HG03095 (cell line): ENCODE results near the gene HIRA.
A peak's percentile ranks its signal among the peaks of the same experiment; 100 is the strongest.

Experiments used
- ATAC-seq: cut with Tn5 transposase; IDR thresholded peaks from one replicate; pipeline ENCODE4 v1.9.1; 2021; ENCODE audit warnings: moderate library complexity; ENCODE audit not compliant: unreplicated experiment

Gene HIRA

DNA sequence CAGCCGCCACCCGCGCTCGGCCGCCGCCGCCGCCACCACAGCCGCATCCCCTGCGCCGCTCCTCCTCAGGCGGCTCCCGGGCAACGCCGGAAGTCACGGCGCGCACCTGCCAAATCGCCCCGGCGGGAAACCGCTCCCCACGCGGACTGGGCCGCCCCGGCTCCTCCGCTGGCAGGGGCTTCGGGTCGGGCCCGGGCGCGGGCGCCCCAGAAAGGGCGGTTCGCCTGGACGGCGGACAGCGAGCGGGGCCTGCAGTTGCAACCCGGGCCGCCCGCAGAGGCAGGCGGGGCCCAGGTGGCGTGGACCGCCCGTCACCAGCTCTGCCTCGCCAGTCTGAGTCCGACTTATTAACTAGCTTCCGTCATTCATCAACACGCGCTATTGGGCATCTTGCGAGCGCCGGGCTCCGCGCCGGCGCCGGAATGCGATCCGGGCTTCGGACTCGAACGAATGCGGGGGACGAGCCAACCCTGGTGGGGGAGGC is at the start of gene HIRA:
Gene HIRA (minus strand): TSS at position 85 of the 484 bp plus-strand sequence. CDS start 257 bp downstream, outside the sequence.
- peak; percentile 30 for ATAC-seq

GRCh38 chr22:19480789-19481188 is 49.3 kb upstream of the HIRA start:
- no peak for ATAC-seq

- ATAC-seq, result no peak
These were observed 48.6 kb upstream of the HIRA start for GRCh38 chr22:19480173-19480568.

DNA sequence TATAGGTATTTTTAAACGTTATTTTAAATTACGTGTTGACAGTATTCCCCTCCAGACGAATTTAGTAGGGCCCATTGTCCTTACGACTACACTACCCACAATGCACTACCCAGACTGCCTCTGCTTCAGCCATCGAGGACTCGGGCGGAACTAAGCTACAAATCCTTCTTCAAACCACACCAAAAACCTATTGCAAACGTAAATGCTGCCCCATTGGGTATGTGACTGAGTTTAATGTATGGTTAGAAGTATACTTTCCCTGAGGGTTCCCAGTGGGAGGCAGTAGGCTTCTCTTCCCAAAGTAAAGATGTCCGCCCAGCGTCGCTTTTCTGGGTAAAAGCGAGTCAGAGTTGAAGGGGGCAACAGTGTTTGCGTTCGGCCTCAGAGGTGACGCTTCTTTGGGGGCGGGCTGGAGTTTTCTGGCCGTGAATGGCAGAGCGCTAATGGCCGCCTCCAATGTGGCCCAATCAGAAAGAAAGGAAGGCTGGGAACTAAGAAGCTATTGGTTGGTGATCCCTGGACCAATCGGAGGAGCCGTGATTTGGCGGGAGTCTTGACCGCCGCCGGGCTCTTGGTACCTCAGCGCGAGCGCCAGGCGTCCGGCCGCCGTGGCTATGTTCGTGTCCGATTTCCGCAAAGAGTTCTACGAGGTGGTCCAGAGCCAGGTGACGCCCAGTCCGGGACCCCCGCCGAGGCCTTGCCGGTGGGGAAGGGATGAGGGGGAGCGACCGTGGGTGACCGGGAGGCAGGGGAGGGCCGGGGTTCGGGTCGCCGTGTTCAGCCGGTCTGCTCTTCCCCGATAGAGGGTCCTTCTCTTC is 48.0 kb upstream of the HIRA start, which contains the start of gene CDC45:
Gene CDC45 (plus strand): TSS at position 566 of the 818 bp plus-strand sequence. CDS start 49 bp downstream, at position 615.
- peak; percentile 79 for ATAC-seq

GRCh38 chr22:19478901-19479354 is 47.4 kb upstream of the HIRA start, which contains the start of gene UFD1:
UFD1 (minus strand) TSS chr22:19479193; CDS start chr22:19479085, 108 bp downstream.
- peak; percentile 41 for ATAC-seq

GRCh38 chr22:19478045-19478900 is 46.7 kb upstream of the HIRA start:
- no peak for ATAC-seq

- no peak for ATAC-seq
These were observed 46.0 kb upstream of the HIRA start for GRCh38 chr22:19477321-19478044.

- no peak for ATAC-seq
These were observed 44.5 kb upstream of the HIRA start for GRCh38 chr22:19476023-19476422.

DNA sequence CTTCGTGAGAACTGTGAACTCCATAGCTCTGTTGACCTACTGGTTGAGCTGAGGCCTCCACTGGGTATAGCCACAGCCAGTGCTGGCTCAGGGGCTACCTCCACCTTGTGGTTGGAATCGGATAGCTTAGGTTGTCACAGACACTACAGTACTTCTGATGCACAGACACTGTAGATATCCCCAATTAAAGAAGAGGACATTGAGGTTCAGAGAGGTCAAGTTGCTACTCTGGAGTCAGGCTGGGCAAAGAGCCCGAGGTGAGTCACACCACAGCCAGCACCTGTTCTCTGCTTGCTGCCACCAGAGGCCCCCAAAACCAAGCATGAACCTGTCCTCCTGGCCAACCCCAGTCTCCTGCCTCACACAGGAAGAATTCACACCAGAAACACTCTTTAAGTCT is 42.0 kb upstream of the HIRA start:
- no peak for ATAC-seq

DNA sequence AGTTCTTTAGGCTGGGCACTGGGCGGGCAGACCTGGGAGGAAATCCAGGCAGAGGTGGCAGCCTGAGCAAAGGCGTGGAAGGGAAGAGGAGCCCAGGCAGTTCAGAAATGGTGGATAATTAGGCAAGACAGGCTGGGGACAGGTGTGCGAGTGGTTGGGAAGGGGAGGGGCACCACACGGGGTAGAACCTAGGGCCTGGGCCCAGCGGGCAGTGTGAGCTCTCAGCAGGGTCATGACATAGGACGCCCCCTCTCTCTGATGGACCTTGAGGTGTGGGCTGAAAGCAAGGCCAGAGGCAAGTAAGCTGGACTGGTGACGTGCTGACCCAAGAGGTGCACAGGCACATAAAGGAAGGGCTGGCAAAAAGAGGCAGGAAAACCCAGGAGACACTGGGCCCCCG is 40.7 kb upstream of the HIRA start:
- ATAC-seq, result no peak

DNA sequence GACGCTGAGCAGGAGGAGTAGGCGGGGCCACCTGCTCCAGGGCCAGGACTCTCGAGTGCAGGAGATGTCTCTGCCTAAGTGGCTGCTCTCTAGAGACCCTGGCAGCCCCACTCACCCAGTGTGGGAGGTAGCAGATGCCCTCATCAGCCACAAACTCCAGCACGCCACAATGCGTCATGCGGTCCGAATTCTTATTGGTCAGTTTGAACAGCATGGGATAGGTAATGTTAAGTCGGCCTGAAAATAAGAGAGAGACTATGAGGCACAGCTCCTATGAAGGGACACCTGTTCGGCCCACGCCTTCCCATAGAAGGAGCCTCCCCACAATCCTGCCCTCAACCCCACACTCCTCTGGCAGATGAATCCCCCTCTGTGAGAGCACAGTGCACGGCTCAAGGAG is 40.0 kb upstream of the HIRA start:
- ATAC-seq, result no peak

DNA sequence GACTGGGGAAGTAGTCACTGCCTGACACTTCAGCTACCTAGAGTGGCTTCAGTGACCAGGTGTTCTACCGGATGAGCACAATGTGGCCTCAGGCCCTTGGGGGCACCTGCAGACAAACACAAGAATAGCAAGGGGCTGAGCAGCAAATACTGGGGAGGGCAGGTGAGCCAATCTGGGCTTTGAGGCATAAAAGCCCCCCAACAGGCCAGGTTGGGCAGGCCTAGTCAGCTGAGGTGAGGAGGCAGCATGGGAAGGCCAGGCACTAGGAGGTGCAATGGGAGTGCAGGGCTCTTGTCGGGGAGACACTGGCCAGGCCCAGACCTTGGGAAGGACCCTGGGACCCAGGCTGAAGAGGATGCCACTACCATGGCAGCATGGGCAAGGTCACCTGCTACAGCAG is 38.5 kb upstream of the HIRA start:
- ATAC-seq, result no peak

DNA sequence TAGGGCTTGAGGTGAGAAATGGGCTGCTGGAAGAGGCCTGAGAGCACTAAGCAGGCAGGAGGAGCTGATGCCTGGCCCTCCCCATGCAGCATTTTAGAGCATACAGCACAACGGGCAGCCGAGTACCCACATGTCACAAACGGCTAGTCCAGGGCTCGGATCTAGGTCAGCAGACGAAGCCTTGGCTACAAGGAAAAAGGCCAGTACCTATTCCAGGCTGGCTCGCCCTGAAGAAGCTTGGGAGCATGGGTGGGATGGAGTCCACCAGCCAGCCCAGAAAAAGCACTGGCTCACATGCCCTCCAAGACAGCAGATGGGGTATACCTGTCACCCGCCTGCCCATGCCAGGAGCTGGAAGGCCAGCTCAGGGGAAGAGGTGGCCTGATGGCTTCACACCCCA is 37.9 kb upstream of the HIRA start:
- no peak for ATAC-seq

DNA sequence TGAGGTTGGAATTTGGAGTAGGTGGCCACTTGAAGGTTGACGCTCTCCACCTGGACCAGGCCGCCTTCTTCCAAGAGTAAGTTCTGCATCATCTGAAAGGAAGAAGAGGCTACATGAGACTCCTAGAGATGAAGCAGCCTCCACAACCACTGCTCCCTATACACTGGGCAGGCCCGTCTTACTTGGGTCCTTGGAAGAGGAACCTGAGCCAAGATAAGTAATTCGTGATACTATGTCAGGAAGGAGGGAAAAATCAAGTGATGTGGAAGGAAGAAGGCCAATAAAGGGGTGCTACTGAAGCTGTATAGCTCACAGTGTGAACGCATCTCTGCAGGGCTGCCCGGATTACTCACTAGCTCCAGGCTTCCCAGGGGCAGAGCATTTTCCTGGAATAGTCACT is 36.4 kb upstream of the HIRA start:
- ATAC-seq, result no peak

DNA sequence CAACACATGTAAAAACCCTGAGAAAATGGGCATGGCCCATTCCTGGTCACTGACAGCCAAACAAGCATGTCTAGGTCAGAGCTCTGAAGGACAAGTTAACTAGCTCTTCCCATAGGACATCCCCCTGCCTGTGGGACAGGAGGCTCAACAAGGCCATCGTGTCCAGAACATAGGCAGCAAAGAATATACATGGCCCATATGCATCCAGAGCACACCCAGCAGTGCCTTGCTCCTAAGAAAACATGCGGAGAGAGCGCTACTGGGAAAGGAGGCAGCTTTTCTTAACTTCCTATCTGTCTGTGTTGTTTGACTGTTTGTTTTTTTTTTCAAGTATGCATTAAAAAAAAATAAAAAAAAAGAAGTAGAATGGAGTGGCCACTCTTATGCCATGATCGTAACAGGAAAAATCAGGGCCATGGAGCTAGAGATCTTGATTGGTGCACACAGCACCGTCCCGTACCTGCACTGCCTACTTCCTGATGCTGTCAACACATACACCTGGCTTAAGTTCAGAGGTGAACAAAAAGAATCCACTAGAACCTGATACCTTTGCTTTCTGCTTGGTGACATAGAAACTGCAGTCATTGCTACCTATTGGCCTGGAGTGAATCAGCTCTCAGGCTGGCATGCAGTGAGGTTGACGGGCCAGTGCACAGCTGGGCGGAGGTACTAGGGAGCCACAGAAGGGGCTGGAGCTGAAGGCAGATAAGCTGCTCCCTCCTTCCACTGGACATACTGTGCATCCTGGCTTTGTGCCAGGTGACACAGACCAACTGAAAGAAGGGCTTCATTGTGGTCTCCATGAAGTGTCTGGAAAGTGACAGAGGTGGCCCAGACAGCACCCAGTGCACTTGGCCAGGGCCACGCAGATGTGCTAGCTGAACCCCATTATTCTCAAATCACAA is 35.6 kb upstream of the HIRA start:
- no peak for ATAC-seq

DNA sequence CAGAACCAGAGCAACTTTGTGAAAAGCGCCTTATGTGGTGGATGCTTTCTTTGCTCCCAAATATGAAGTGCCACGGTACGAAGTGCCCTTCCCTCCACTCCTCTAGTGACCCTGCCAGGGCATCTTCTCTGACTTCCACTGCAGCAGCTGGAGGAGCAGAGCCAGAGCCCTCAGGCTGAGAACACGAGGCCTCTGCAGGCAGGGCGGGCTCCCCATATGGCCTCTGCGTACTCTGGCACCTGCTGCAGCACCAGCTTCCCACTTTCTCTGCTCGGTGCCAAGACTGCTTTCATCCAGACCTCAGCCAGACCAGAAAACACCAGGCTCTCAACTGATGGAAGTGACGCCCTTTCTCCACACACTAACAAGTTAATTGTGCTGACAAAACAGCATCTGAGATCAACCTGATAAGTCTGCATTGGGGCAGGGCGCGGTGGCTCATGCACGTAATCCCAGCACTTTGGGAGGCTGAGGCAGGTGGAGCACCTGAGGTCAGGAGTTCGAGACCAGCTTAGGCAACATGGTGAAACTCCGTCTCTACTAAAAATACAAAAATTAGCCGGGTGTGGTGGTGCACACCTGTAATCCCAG is 34.7 kb upstream of the HIRA start:
- no peak for ATAC-seq

DNA sequence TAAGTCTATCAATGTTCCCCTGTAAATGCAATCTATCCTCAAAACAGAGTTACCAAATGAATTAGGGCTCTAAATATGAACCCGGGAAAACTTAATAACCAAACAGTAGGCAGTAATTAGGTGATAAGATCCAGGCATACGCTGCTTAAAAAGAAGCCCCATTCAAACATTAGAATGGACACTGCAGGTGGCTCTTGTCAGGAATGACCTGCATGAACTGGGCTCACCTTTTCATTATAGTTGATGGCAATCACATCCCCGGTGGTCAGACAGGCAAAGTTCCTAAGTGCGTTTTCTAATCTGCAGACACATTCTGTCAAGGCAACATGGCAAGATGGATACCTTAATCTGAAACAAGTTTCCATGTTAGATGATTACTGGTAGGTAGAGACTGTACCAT is 33.4 kb upstream of the HIRA start:
- no peak for ATAC-seq

GRCh38 chr22:19464546-19464945 is 33.0 kb upstream of the HIRA start:
- ATAC-seq, result no peak
